Measurements from ENCODE around the gene ASPA. TPM values are rescaled to one million over a fixed set of nuclear protein-coding genes. Genes with fewer than 3 reads are reported as not detected.

Gene ASPA
- total and polyA plus RNA-seq, 2 of the 13 experiments (the other 11 are each of a cell fraction or from before 2014, with no cell fraction given) = not detected

GRCh38 chr17:3475251-3475685 lies 529 bp upstream of the ASPA start:
- Histone ChIP-seq H3K27ac (ENCODE audit: extremely low read length, insufficient read depth, low read length) (no peak overlapping the region), H3K4me1 (ENCODE audit: insufficient read depth, low read length) (peaks cover 44% of the 10 kb centered on the region), H3K9ac (ENCODE audit: insufficient read depth, low read depth, low read length) (peak overlapping the region; percentile 56; the same call in 1 of the 2 replicates), H3K4me3 (replicated peaks in 1 of 3; ENCODE audit: insufficient read depth in 1 of 3, low read depth in 2 of 3, low read length in 3 of 3) (no peak overlapping the region), H3K79me2 (ENCODE audit: insufficient read depth, low read length) (no peaks in the 10 kb centered on the region), H3K27me3 (ENCODE audit: control insufficient read depth in 1 of 2, insufficient read depth in 2 of 2, low read length in 2 of 2) (peaks cover 0 to 3% of the 10 kb centered on the region in 2 experiments; a peak in 1 of 5 replicates), H3K4me2 (ENCODE audit: low read depth, low read length) (0 out of 2 replicates have a peak overlapping the region, but pooled peaks have one; percentile 0), H3K9me3 (ENCODE audit: low read length) (no peaks in the 10 kb centered on the region), H3K36me3 (replicated peaks in 1 of 2; ENCODE audit: control insufficient read depth in 1 of 2, insufficient read depth in 2 of 2, low read length in 2 of 2) (no peaks in the 10 kb centered on the region), H2AFZ (ENCODE audit: low read length) (peak overlapping the region; percentile 92), H4K20me1 (ENCODE audit: insufficient read depth, low read length) (no peaks in the 10 kb centered on the region)
- ChIA-PET POLR2A (no interaction called here), CTCF (ENCODE audit: low intra/inter-chr PET ratio, low total read pairs) (no interaction called here)
- ATAC-seq (no peak), DNase-seq (ENCODE audit: low spot score) (no peak), FAIRE-seq (no peak)
- intact Hi-C loops (cut with micrococcal nuclease; ENCODE audit: unreplicated experiment) = no loop called here
- in situ Hi-C loops (cut with HindIII; ENCODE audit: extremely low pct_ligation_motif_present, low pct_unique_long_range_greater_than_20kb) = no loop called here
- WGBS (ENCODE audit: low lambda C conversion rate) = 44% methylated on average over 4 of the region's 4 CpGs
- BruUV-seq (replicated peaks) = no TSS peak
- no peak for TF ChIP-seq TSC22D2 (CRISPR knock-in tag; IDR thresholded peaks at IDR 0.05; ENCODE audit: borderline replicate concordance)
- TF ChIP-seq ZNF747 (CRISPR knock-in tag; IDR thresholded peaks at IDR 0.05; ENCODE audit: borderline replicate concordance) = no peak
- TF ChIP-seq ZNF17 (CRISPR knock-in tag; IDR thresholded peaks at IDR 0.05) = no peak
- TF ChIP-seq ZNF292 (CRISPR knock-in tag; IDR thresholded peaks at IDR 0.05; ENCODE audit: borderline replicate concordance, low read depth) = no peak
- no peak for TF ChIP-seq FOXO1 (CRISPR knock-in tag; IDR thresholded peaks at IDR 0.05)
- TF ChIP-seq MED13 (CRISPR knock-in tag; IDR thresholded peaks at IDR 0.05) = no peak
- TF ChIP-seq ZBTB7B (CRISPR knock-in tag; IDR thresholded peaks at IDR 0.05) = no peak
- TF ChIP-seq MIXL1 (CRISPR knock-in tag; IDR thresholded peaks at IDR 0.05) = no peak
- TF ChIP-seq RFX3 (CRISPR knock-in tag; IDR thresholded peaks at IDR 0.05) = no peak
- no peak for TF ChIP-seq ZNF510 (CRISPR knock-in tag; IDR thresholded peaks at IDR 0.05; ENCODE audit: low read depth)
- TF ChIP-seq HNRNPL (IDR thresholded peaks at IDR 0.05; ENCODE audit: low read depth, low read length) = no peak
- TF ChIP-seq STAT5B (CRISPR knock-in tag; IDR thresholded peaks at IDR 0.05) = no peak
- TF ChIP-seq, protein P1, sequence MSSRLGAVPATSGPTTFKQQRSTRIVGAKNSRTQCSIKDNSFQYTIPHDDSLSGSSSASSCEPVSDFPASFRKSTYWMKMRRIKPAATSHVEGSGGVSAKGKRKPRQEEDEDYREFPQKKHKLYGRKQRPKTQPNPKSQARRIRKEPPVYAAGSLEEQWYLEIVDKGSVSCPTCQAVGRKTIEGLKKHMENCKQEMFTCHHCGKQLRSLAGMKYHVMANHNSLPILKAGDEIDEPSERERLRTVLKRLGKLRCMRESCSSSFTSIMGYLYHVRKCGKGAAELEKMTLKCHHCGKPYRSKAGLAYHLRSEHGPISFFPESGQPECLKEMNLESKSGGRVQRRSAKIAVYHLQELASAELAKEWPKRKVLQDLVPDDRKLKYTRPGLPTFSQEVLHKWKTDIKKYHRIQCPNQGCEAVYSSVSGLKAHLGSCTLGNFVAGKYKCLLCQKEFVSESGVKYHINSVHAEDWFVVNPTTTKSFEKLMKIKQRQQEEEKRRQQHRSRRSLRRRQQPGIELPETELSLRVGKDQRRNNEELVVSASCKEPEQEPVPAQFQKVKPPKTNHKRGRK (CRISPR knock-in tag; IDR thresholded peaks at IDR 0.05) = no peak
- no peak for TF ChIP-seq ESRRA (CRISPR knock-in tag; IDR thresholded peaks at IDR 0.05; ENCODE audit: low read depth)
- TF ChIP-seq SP1 (IDR thresholded peaks at IDR 0.05) = no peak
- no peak for TF ChIP-seq SP1 (CRISPR knock-in tag; IDR thresholded peaks at IDR 0.05)
- TF ChIP-seq, protein P2, sequence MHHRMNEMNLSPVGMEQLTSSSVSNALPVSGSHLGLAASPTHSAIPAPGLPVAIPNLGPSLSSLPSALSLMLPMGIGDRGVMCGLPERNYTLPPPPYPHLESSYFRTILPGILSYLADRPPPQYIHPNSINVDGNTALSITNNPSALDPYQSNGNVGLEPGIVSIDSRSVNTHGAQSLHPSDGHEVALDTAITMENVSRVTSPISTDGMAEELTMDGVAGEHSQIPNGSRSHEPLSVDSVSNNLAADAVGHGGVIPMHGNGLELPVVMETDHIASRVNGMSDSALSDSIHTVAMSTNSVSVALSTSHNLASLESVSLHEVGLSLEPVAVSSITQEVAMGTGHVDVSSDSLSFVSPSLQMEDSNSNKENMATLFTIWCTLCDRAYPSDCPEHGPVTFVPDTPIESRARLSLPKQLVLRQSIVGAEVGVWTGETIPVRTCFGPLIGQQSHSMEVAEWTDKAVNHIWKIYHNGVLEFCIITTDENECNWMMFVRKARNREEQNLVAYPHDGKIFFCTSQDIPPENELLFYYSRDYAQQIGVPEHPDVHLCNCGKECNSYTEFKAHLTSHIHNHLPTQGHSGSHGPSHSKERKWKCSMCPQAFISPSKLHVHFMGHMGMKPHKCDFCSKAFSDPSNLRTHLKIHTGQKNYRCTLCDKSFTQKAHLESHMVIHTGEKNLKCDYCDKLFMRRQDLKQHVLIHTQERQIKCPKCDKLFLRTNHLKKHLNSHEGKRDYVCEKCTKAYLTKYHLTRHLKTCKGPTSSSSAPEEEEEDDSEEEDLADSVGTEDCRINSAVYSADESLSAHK (CRISPR knock-in tag; IDR thresholded peaks at IDR 0.05; ENCODE audit: borderline replicate concordance) = no peak
- no peak for TF ChIP-seq ZNF562 (CRISPR knock-in tag; IDR thresholded peaks at IDR 0.05; ENCODE audit: borderline replicate concordance)
- no peak for TF ChIP-seq ZNF451 (CRISPR knock-in tag; IDR thresholded peaks at IDR 0.05)
